GM19452 (cell line): ENCODE results near the gene RBM4B.

Experiments used
- ATAC-seq: cut with Tn5 transposase; IDR thresholded peaks from one replicate; pipeline ENCODE4 v1.9.1; 2021; ENCODE audit not compliant: unreplicated experiment

RBM4B gene

DNA sequence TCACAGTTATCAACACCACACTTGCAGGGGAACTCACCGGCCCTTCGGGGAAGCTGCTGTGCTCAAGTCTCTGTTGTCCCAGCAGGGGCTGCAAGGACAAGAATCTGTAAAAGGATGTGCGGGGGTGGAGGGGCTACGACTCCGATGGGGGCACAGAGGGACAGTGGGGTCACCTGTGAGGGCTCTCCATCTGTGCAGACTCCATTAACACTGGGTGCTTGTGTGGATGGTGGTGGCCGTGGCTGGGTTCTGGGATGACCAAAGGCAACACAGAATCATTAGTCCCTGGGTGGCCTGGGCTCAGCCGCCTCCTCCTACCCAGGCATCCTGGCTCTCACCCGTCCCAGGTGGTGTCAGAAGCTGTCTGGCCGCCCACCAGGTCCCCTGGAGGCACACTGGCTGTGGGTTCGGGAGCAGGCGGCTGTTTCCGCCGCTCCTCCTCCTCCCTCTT is 10.2 kb upstream of the RBM4B start:
- ATAC-seq: no peak

DNA sequence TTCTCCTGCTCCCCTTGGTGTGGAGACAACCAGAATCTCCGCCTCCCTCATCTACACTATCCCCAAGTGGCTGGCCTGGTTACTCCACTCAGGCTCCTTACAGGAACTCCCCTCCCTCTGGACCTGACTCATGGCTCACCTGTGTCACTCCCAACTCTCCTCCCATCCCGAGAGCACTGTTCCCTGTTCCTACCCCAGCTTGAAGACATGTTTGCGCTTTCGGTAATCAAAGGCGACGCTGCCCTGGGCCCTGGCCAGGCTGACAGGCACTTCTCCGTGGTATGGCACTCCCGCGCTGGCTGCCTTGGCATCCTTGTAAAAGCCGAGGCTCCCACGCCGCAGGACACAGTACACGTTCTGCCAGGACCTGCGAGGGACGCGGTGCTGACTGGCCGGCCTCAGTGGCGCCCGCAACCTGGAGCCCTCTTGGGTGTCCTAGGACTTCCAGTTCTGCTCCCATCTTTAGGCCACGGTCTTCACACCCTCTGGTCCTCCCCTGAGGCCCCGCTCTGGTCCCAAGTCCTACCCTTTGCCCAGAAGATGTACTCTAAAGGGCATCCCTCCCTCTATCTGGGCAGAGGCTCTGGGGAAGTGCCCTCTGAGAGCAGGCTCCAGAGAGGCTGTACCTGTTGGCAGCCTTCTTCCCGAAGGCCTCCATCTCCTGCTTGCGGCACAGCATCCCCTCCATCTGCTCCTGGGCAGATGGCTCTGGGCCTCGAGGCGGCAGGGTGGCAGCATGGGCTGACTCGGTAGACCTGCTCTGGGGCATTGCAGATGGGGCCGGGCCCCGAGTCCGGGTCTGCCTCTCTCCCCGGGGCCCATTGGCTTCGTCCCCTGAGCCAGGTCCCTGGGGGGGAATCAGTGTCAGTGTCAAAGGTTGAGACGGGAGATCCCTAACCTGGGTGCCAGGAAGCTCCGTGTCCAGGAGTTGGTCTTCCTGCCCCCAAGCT is 9.4 kb upstream of the RBM4B start:
- ATAC-seq: no peak

DNA sequence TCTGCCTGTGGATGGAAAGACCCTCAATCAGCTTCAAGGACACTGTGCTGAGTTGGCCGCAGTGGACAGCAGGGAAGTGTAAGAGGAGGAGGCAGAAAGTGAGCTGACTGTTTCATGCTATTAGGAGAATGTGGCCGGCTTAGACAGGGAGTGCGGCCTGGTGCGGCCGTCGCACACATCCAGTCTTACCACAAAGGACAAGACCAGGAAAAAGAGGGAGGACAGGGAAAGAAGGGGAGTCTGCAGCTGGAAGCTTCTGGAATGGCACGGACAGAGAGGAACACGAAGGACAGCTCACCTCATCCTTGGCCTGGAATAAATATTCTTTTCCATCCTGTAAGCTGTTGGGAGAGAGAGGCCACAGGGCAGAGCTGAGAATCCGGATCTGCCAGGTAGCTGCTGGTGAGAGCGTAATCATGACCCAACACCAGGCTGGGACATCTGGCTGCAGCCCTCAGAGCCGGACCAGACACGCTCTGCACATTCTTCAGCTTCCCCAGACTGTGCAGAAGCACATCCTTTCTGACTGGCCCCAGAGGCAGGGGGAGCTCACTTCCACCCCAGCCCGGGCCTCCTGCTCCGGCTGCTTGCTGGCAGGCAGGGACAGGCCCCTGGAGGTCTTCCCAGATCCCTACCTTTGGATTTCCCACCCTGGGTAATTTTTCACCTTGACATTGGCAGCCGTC is 8.6 kb upstream of the RBM4B start:
- ATAC-seq: no peak

DNA sequence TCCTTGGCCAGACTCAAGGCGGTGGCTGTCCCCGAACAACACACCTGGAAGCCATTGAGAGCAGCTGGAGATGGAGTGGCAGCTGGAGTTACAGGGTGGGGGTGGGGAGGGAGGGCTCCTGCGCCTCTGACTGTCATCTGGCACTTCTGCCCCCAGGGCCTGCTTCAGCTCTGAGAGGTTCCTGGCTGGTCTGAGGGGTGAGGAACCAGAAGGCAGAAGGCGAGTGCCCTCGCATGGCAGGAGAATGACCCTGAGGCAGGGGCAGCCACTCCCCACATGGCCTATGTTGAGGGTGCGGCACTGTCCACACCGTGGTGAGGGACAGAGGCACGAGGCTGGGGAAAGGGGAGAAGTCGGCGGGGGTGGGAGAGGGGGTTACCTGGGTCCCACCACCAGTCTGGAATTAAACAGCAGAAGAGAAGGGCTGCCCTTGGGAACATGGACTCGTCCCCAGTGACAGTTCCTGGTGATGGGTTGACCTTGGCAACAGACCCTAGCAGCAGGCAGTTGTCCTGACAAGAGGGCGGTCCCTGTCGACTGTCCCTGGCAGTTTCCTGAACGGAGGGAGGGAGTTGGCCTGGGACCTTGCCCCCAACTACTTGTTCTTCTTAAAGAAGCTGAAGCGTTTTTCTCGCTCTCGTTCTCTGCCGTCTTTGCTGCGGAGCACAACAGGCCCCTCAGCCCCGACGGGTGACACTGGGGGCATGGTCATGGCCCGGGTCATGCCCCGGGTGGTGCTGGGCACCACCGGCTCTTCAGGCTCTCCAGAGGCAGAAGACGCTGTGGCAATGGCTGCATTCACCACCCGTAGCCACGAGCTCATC is 7.8 kb upstream of the RBM4B start:
- ATAC-seq: no peak

DNA sequence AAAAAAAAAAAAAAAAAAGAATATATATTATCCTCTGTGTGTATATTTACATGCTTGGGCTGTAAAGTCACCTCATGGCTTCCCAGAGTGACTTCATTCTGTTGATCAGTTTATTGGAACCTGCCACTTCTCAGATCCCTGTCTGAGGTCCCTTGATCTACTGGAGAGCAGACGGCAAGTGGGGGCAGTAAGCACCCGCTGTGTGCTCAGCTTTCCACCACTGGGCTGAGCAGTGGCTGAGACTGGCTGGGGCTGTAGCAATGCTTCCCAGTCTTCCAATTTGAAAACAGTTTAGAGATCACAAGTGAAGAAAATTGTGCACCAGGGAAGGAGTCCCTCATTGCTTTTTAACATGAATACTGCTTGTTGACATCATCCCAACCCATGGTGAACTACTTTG is 6.9 kb upstream of the RBM4B start:
- ATAC-seq: no peak

DNA sequence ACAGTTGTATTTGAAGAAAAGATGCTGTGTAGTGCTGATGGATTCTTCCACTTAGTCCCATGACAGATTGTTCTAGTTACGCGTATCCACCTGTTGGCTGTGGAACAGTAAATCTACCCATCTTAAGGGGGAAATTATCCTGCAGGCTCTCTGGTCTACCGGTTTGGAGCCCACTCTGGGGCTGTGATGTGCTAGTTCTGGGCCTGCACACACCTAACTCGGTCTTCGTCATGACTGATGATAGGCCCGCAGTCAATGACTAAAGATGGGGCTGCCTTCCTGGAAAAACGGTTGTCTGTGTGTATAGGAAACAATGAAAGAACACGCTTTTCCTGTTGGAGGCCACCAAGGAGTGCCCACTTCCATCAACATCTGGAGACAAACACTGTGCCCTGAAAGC is 6.2 kb upstream of the RBM4B start:
- no peak for ATAC-seq

DNA sequence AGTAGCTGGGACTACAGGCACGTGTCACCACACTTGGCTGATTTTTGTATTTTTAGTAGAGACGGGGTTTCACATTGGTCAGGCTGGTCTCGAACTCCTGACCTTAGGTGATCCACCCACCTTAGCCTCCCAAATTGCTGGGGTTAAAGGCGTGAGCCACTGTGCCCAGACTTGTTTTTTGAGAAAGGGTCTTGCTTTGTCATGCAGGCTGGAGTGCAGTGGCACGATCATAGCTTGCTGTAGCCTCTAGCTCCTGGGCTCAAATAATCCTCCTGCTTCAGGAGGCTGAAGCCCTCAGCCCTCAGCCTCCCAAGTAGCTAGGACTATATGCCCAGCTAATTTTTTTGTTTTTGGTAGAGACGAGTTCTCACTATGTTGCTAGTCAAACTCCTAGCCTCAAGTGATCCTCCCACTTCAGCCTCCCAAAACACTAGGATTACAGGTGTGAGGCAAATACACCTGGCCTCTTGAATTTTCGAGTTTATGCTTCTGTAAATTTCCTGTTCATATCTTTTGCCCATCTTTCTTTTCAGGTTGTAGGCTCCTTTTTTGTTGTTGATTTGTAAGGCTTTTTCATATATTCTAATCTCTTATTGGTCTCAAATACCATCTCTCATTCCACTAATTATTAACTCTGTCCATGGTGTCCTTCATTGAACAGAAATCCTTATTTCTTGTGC is 3.4 kb upstream of the RBM4B start:
- no peak for ATAC-seq

DNA sequence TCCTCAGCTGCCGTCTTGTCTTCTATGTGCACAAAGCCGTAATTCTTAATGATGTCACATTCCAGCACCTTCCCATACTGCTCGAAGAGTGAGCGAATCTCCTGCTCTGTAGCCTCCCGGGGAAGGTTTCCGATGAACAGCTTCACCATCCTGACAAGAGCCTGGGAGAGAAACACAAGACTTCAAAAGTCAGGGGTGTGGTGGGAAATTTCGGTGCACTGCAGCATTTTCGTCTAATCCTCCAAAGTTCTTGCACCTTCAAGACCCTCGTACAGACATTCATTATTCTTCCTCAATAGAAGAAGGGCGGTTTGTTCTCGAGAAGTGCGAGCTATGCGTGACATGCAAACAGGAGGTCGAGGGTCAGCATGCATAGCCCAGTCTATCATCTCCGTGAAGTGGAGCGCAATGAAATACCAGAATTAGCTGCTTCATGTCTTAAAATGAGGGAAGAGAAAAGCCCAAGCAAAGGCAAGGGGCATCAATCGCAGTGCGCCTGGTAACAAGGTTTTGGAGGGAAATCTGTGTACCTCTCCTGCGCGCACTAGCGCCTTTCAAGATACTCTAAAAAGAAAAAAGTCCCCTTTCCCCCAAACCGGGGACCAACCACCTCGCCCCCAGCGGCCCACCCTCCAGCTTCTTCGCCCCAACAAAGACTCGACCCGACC is 622 bp downstream of the RBM4B start:
- no peak for ATAC-seq

DNA sequence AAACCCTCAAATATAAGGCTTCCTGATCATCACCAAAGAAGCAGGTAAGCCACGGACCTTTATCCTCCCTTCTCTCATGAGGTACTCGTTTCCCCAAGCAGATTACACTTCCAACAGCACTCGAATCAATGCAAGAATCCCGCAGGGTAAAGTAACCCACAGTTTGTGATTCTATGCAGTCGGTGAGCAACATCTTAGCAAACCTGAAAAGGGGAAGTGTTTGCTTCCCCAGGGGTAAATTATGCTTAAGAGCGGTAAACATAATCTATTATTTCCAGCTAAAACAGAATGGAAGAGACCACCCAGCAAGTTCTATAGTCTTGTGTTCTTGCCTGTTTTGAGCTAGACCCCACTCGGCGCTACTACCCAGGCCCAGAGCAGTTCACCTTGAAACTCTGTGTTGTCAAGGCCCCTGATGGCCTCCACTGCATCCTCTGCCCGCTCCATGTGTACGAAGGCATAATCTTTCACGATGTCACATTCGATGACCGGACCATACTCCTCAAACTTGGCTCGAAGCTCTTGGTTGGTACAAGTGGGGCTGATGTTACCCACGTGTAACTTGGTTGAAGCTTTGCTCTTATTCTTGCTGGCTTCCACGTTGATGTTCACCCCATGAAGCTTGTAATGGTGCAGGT is 1.3 kb downstream of the RBM4B start:
- ATAC-seq: no peak

DNA sequence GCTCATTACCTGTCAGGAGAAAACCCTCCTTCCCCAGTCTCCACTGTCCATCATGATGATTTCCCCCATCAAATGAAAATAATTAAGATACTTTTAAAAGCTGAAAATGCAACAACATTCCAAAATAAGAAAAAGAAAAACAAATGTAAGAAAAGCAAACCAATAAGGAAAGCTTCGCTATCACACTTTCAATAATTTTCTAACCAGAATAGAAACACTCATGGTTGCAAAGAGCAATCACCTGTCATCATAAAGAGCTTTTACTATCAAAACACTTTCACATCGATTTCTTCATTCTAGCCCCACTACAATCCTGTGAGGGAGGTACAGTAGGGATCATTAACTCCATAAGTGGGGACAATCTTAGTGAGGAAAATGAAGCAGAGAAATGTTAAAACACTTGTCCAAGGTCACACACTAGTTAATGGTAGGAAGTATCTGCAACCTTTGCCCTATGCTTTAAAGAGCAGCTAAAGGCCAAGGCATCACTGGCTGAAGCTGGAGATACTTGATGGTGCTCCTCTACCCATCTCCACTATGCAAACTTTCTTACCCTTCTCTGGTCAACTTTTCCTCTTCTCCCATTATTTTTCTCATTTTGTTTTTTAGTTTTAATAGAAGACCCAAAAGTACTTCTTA is 2.6 kb downstream of the RBM4B start:
- ATAC-seq: no peak

DNA sequence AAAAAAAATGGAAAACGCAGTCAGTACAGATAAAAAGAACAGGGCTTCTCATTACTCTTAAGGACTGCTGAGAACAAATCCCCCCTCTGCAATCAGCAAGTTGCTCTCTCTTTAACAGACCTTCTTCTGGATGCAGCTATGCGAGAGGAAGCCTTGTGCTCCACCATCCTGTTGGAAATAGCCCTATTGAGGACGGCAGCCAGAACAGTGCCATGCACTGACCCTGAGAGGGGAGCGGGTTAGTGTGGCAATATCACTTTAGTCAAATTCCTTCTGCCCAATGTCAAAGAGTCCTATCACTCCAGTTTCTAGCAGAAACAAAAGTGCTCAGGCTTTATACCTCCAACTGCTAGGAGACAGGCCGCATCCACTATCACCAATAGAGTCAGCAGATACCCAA is 6.9 kb downstream of the RBM4B start:
- no peak for ATAC-seq

DNA sequence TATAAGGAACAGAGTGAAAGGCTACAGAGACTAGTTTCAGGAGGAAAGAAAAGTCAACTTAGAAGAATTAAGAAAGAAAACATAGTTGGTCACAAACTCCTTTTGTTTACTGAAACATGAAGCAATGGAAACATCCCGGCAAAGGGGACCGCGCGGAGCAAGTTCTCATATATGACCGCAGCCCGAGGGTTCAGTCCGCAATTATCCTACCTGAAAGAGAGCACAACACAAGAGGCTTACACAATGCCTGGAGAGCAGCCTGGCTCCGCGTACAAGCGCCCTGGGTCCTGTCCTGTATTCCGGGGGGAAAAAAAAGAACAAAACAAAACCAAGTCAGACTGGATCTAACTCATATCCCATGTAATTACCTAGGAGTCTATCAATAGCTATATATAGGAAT is 12.3 kb downstream of the RBM4B start:
- no peak for ATAC-seq

DNA sequence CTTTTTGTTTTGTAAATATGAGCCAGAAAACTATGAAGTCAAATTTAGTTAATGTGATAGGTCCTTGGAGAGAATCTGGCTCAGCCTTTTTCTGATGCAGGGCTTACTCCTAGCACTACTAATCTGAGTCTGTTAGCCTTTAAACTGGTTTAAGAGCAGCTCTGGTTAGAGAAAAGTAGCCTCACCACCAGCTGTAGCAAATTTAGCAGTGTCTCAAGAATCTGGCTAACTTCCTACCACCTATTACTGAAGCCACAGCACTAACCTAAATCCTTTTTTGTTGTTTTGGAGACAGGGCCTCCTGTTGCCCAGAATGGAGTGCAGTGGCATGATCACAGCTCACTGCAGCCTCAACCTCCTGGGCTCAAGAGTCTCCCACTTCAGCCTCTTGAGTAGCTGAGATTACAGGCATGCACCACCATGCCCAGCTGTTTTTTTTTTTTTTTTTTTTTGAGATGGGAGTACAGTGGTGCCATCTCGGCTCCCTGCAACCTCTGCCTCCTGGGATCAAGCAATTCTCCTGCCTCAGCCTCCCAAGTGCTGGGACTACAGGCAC is 13.9 kb downstream of the RBM4B start:
- no peak for ATAC-seq

DNA sequence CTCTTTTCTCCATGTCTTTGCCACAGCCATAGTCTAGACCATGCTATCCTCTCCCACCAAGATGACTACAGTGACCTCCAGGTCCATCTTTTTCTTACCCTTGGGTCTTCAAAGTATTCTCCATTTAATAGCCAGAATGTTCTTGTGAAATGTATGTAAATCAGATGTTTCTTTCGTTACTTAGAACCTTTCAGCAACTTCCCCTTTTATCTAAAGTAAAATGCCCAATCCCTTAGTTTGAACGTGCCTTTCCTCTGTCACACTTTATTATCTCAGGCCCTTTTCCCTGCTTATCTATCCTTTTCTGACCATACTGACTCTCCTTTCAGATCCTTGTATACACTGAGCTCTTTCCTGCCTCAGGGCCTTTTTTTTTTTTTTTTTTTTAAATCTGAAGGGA is 17.9 kb downstream of the RBM4B start:
- no peak for ATAC-seq

DNA sequence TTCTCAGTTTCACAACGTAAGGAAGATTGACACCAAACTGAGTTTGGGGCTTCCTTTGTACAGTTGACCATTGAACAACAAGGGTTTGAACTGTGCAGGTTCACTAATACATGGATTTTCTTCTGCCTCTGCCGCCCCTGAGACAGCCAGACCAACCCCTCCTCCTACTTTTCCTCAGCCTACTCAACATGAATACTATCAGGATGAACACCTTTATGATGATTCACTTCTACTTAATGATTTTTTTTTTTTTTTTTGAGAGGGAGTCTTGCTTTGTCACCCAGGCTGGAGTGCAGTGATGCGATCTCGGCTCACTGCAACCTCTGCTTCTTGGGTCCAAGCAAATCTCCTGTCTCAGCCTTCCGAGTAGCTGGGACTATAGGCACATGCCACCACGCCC is 24.6 kb downstream of the RBM4B start:
- no peak for ATAC-seq

DNA sequence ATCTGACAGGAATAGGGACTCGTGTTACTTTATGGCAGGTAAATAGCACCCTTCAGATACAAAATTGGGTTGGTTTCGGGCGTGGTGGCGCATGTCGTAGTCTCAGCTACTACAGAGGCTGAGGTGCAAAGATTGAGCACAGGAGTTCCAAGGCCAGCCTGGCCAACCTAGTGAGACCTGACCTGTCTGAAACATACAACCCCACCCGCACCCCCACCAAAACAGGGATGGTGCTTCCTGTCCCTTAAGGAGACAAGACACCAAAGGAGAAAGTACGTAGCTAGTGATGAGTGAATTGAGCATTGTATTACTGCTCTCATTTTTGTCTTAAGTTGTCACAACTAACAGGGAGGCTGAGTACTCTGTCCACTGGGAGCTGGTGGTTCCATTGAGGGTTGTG is 25.0 kb downstream of the RBM4B start:
- no peak for ATAC-seq

DNA sequence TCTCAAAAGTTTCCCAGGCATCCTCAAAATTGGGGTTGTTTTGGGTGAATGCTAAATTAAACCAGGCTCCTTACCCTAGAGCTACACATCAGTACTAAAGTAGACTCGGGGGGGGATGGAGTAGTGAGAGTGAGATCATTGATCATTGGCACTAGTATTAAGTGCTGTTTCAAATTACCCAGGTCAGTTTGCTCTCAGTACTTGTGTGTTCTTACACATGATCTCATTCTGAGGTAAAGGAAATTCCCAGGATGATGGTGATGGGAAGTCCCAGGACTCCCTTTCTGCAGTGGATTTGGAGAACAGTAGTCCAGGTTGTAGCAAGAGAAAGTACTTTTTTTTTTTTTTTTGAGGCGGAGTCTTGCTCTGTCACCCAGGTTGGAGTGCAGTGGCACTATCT is 26.7 kb downstream of the RBM4B start:
- ATAC-seq: no peak

DNA sequence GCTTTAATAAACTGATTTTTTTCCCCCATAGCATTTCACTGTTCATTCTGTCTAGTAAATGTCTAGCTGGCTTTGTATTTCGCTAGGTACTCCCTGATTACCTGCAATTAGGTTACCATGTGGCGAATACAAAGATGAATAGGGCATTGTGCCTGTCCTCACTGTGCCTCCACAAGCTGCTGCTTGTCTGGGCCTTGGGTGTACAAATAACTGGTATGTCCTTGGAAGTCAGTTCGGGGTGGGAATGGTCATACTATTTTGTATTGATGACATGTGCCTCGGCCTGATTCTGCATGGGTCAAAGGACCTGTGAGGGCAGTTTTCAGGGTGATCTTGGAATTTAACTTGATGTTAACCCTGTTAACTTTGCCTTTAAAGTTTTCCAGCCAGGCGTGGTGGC is 27.8 kb downstream of the RBM4B start:
- ATAC-seq: no peak

DNA sequence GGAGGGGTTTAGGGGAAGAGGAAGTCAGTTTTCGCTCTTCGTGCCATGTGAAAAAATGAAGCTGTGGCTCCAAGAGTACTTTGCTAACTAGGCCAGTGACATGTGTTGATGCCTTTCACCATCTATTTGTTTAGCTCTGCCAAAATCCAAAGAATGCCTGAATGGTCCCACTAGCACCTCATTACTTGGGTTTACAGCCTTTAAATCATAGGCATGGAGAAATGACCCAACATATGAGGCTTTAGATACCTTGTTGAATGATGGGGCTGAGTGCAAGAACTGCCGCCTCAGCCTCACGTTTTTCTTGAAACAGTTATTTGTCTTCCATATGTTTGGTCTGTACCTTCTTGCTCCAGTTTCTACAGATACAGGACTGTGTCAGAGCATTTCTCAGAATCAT is 30.9 kb downstream of the RBM4B start:
- no peak for ATAC-seq
